ENCODE results near the gene USP50.
"Not testable (repeated sequence)": the region's sequence is repeated elsewhere in the genome, so short reads cannot be mapped to it uniquely, and the experiment has no call there.

The USP50 gene

GRCh38 chr15:50503144-50503543 is 43.3 kb downstream of the USP50 start:
- DNase-seq (ENCODE audit: low spot score), result no peak

GRCh38 chr15:50501815-50502214 is 44.7 kb downstream of the USP50 start:
- DNase-seq (ENCODE audit: low spot score), result no peak

GRCh38 chr15:50500352-50500751 is 46.1 kb downstream of the USP50 start:
- no peak for DNase-seq (ENCODE audit: low spot score)

- no peak for DNase-seq (ENCODE audit: low spot score)
Observed at GRCh38 chr15:50496692-50497091, 49.8 kb downstream of the USP50 start.

- not testable (repeated sequence) for DNase-seq (ENCODE audit: low spot score)
Observed at GRCh38 chr15:50494547-50494946, 51.9 kb downstream of the USP50 start.

- DNase-seq (ENCODE audit: low spot score), result no peak
Observed at GRCh38 chr15:50493625-50494024, 52.8 kb downstream of the USP50 start.

GRCh38 chr15:50487287-50487686 is 59.2 kb downstream of the USP50 start:
- DNase-seq (ENCODE audit: low spot score), result no peak

- DNase-seq (ENCODE audit: low spot score), result no peak
Observed at GRCh38 chr15:50485389-50485788, 61.1 kb downstream of the USP50 start.

- no peak for DNase-seq (ENCODE audit: low spot score)
Observed at GRCh38 chr15:50484781-50485180, 61.7 kb downstream of the USP50 start.

GRCh38 chr15:50476143-50476542 is 70.3 kb downstream of the USP50 start:
- no peak for DNase-seq (ENCODE audit: low spot score)

- no peak for DNase-seq (ENCODE audit: low spot score)
Observed at GRCh38 chr15:50471072-50471471, 75.4 kb downstream of the USP50 start.

GRCh38 chr15:50463423-50464358 is 82.8 kb downstream of the USP50 start:
- no peak for DNase-seq (ENCODE audit: low spot score)

GRCh38 chr15:50458348-50459112 is 87.9 kb downstream of the USP50 start:
- DNase-seq (ENCODE audit: low spot score), result no peak

GRCh38 chr15:50452927-50453326 is 93.5 kb downstream of the USP50 start:
- DNase-seq (ENCODE audit: low spot score), result no peak
